ENCODE results near the gene TEX22.

The TEX22 gene

DNA sequence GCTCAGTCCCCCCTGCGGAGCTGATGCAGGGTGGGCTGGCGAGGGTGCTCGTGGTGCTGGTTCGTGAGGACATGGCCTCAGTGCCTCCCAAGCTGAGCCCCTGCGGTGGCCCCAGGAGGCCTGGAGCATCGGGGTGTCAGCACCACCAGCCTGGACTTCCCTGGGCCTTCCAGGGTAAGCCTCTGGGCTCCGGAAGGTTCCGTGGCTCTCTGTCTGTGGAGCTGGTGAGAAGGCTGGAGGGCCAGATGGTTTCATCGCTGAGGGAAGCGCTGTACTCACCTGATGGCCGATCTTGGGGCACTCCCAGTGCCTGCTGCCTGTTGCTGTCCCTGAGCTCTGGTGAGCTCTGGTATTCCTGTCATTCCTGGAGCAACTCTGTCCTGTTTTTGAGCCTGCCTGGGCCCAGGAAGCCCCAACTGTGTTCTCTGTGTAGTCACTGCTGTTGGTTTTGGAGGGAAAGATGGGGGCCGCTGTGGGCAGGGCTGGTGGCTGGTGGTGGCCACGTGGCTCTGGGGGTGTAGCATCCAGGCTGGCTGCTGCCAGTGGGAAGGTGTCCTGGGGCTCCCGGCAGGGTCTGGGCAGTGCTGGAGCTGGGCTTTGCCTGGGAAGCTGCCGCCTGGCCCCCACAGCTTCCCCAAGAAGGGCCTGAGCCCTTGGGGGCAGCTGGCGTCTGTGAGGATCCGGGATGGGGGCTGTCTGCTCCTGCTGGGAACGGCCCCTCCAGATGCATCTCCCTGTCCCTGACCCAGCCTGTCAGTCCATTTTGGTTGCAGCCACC is 39.6 kb downstream of the TEX22 start:
- TF ChIP-seq, protein P1, sequence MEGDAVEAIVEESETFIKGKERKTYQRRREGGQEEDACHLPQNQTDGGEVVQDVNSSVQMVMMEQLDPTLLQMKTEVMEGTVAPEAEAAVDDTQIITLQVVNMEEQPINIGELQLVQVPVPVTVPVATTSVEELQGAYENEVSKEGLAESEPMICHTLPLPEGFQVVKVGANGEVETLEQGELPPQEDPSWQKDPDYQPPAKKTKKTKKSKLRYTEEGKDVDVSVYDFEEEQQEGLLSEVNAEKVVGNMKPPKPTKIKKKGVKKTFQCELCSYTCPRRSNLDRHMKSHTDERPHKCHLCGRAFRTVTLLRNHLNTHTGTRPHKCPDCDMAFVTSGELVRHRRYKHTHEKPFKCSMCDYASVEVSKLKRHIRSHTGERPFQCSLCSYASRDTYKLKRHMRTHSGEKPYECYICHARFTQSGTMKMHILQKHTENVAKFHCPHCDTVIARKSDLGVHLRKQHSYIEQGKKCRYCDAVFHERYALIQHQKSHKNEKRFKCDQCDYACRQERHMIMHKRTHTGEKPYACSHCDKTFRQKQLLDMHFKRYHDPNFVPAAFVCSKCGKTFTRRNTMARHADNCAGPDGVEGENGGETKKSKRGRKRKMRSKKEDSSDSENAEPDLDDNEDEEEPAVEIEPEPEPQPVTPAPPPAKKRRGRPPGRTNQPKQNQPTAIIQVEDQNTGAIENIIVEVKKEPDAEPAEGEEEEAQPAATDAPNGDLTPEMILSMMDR (IDR thresholded peaks at IDR 0.05; ENCODE audit: unreplicated experiment in 3 of 3), result no peak
- peaks cover 7% of the 10 kb centered on the region for H3K9me3 Mint-ChIP-seq
- H3K27ac Mint-ChIP-seq, result no peak overlapping the region

GRCh38 chr14:105439179-105439578 is 40.8 kb downstream of the TEX22 start:
- Mint-ChIP-seq H3K27me3 (ENCODE audit: low read depth) (no peaks in the 10 kb centered on the region), H3K27ac (no peak overlapping the region)

More for the DNA sequence above, 39.6 kb downstream of the TEX22 start:
- Mint-ChIP-seq H3K27me3 (ENCODE audit: low read depth) (no peaks in the 10 kb centered on the region), H3K4me1 (peaks cover 3% of the 10 kb centered on the region), H3K36me3 (ENCODE audit: low read depth) (peaks cover 31% of the 10 kb centered on the region), H3K4me3 (no peak overlapping the region)

GRCh38 chr14:105439710-105440553 is 41.6 kb downstream of the TEX22 start:
- TF ChIP-seq, protein P1 (IDR thresholded peaks at IDR 0.05; ENCODE audit: unreplicated experiment in 3 of 3), result no peak
- H3K27ac Mint-ChIP-seq, result no peak overlapping the region
- H3K27me3 Mint-ChIP-seq (ENCODE audit: low read depth), result no peaks in the 10 kb centered on the region
- H3K4me1 Mint-ChIP-seq, result peaks cover 3% of the 10 kb centered on the region
- no peak overlapping the region for H3K4me3 Mint-ChIP-seq
- peaks cover 7% of the 10 kb centered on the region for H3K9me3 Mint-ChIP-seq
- H3K36me3 Mint-ChIP-seq (ENCODE audit: low read depth), result peaks cover 27% of the 10 kb centered on the region

More at GRCh38 chr14:105439179-105439578, 40.8 kb downstream of the TEX22 start:
- Mint-ChIP-seq H3K4me1 (peaks cover 3% of the 10 kb centered on the region), H3K36me3 (ENCODE audit: low read depth) (peaks cover 31% of the 10 kb centered on the region), H3K4me3 (no peak overlapping the region), H3K9me3 (peaks cover 7% of the 10 kb centered on the region)
- TF ChIP-seq, protein P1 (IDR thresholded peaks at IDR 0.05; ENCODE audit: unreplicated experiment in 3 of 3), result no peak

- TF ChIP-seq, protein P1 (IDR thresholded peaks at IDR 0.05; ENCODE audit: unreplicated experiment in 3 of 3), result no peak
- H3K36me3 Mint-ChIP-seq (ENCODE audit: low read depth), result peaks cover 22% of the 10 kb centered on the region
Observed at GRCh38 chr14:105440554-105440900, 42.2 kb downstream of the TEX22 start.

DNA sequence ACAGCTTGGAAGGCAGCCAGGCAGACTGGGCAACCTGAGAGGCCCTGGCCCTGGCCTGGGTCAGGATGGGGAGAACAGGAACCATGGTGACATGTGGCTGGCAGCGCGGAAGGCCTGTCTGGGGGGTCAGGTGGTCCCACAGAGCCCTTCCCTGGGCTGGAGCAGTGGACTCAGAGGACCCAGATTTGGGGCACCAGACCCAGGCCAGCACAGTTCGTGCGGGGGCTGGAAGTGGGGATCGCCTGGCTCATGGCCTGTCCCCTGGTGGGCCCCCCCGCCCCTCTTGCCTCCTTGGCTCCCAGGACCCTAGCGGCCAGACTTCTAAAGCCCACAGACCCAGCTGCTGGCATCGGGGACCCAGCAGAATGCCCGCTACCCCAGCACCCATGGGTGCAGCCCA is 42.7 kb downstream of the TEX22 start:
- TF ChIP-seq, protein P1 (IDR thresholded peaks at IDR 0.05; ENCODE audit: unreplicated experiment in 3 of 3), result no peak
- Mint-ChIP-seq H3K4me1 (peaks cover 3% of the 10 kb centered on the region), H3K27ac (no peak overlapping the region), H3K27me3 (ENCODE audit: low read depth) (no peaks in the 10 kb centered on the region), H3K4me3 (no peak overlapping the region), H3K9me3 (peaks cover 3% of the 10 kb centered on the region), H3K36me3 (ENCODE audit: low read depth) (peaks cover 19% of the 10 kb centered on the region)

More at GRCh38 chr14:105440554-105440900, 42.2 kb downstream of the TEX22 start:
- peaks cover 3% of the 10 kb centered on the region for H3K4me1 Mint-ChIP-seq
- no peak overlapping the region for H3K27ac Mint-ChIP-seq
- no peaks in the 10 kb centered on the region for H3K27me3 Mint-ChIP-seq (ENCODE audit: low read depth)
- H3K4me3 Mint-ChIP-seq, result no peak overlapping the region
- peaks cover 6% of the 10 kb centered on the region for H3K9me3 Mint-ChIP-seq
